ENCODE data around the gene DMWD.

Gene DMWD

DNA sequence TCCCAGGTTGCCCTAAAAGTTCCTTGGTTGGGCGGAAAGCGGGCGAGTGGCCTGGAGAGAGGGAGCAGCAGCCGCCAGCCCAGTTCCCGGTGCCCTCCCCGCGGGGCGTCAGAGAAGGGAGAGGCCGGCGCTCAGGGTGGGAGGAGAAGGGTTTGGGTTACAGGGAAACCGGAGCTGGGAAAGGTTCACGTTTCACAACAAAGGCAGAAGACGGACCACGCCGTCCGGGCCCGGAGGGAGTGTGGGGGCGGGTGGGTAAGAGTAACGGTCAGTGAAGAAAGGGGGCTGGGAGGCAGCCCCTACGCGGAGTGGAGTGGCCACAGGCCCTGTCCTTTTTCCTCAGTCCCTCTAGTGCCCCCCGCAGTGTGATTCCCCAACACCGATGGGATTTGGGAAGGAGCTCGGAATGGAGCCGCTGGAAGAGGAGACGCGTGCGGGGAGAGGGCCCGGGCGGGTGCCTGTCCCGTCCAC lies 25.2 kb downstream of the DMWD start:
- in situ Hi-C loops (cut with MboI; ENCODE audit: low pct_unique_long_range_greater_than_20kb, low sequenced_read_pairs, unreplicated experiment), result no loop called here
- no peak for TF ChIP-seq CTCF (IDR thresholded peaks at IDR 0.05; ENCODE audit: extremely low read depth, insufficient read depth, missing control alignments)
- DNase-seq (ENCODE audit: low spot score), result no peak

GRCh38 chr19:45766869-45767346 lies 25.7 kb downstream of the DMWD start:
- no peak for DNase-seq (ENCODE audit: low spot score)
- in situ Hi-C loops (cut with MboI; ENCODE audit: low pct_unique_long_range_greater_than_20kb, low sequenced_read_pairs, unreplicated experiment), result no loop called here
- TF ChIP-seq CTCF (IDR thresholded peaks at IDR 0.05; ENCODE audit: extremely low read depth, insufficient read depth, missing control alignments), result no peak

DNA sequence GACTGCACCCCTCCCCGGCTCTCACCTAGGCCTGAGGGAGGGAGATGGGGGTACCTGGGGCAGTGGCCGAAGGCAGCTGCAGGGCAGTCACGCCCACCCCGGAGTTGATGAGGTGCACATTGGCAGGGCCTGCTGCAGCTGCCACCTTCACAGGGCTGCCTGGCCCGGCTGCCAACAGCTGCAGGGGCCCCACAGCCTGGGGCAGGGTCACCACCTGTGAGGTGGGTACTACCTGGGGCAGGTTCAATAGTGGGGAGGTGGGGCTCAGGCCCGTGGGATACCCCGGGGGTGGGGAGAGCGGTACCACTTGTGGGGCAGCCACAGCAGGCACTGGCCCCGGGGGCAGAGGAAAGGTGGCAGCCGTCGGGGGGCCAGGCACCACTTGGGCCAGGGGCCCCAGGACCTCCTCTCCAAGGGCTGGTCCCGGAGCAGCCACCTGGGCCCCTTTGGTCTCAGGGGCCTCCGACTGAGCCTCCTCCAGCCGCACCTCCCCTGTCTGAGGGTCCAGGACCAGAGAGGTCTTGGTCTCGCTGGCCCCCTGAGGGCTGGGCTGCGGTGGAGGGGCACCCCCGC lies 26.3 kb downstream of the DMWD start:
- in situ Hi-C loops (cut with MboI; ENCODE audit: low pct_unique_long_range_greater_than_20kb, low sequenced_read_pairs, unreplicated experiment), result no loop called here
- no peak for DNase-seq (ENCODE audit: low spot score)
- TF ChIP-seq CTCF (IDR thresholded peaks at IDR 0.05; ENCODE audit: extremely low read depth, insufficient read depth, missing control alignments), result no peak

DNA sequence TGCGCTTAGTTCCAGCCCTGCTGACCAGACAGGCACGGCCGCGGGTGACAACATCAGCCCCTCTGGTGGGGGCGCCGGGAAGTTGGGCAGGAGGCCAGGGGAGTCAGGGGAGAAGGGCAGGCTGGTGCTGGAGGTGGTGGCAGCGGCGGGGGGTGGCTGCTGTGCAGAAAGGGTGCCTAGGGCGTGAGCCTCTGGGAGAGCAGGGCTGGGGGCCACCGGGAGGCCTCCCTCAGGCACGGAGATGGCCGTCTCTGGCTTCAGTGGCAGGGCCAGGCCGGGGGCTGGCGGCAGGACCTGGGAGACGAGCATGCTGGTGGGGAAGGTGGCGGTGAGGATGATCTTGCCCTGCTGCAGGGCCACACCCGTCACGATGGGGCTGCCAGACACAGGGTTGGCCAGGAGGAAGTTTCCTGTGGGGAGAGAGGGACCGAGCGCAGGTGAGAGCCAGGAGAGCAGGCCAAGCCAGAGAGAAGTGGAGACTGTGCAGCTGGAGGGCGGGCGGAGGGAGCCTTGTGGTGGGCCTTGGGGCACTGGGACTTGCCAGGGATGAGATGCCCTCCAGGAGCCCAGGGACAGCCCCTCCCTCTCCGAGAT lies 26.8 kb downstream of the DMWD start:
- DNase-seq (ENCODE audit: low spot score), result no peak
- in situ Hi-C loops (cut with MboI; ENCODE audit: low pct_unique_long_range_greater_than_20kb, low sequenced_read_pairs, unreplicated experiment), result no loop called here
- no peak for TF ChIP-seq CTCF (IDR thresholded peaks at IDR 0.05; ENCODE audit: extremely low read depth, insufficient read depth, missing control alignments)

GRCh38 chr19:45764945-45765701 lies 27.5 kb downstream of the DMWD start:
- in situ Hi-C loops (cut with MboI; ENCODE audit: low pct_unique_long_range_greater_than_20kb, low sequenced_read_pairs, unreplicated experiment), result no loop called here
- no peak for TF ChIP-seq CTCF (IDR thresholded peaks at IDR 0.05; ENCODE audit: extremely low read depth, insufficient read depth, missing control alignments)
- no peak for DNase-seq (ENCODE audit: low spot score)

DNA sequence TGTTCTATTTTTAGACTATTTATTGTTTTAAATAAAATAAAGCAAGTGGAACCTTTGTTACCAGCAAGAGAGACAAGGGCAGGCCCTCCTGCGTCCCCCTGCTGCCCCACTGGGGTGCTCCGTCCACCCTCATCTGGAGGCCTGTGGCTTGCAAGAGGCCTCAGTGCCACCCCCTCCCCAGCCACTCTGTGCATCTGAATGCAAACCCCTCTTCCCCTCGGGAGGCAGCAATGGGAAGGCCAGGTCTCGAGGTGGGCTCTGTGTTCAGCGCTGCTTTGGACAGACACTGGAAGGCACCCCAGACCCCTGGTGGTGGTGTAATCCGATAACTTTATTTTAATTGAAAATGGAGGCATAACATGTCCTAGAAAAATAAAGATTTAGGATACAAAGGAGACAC lies 28.2 kb downstream of the DMWD start:
- DNase-seq (ENCODE audit: low spot score), result no peak
- in situ Hi-C loops (cut with MboI; ENCODE audit: low pct_unique_long_range_greater_than_20kb, low sequenced_read_pairs, unreplicated experiment), result no loop called here
- no peak for TF ChIP-seq CTCF (IDR thresholded peaks at IDR 0.05; ENCODE audit: extremely low read depth, insufficient read depth, missing control alignments)
